Fibroblast of lung (primary cell): Measurements from ENCODE around the gene HSPA4. TPM values are rescaled to one million over a fixed set of nuclear protein-coding genes. Genes with fewer than 3 reads are reported as not detected.

Source experiments
- DNase-seq, 2 donors: peaks; one replicate each; pipeline versions ENCODE4 v3.0.0 to v3.0.0-alpha.2; 2010; ENCODE audit warnings: low read depth in 2 of 2
- H2AFZ ChIP-seq: 2 replicates; pipeline ENCODE4 v1.5.1; 2012; ENCODE audit warnings: low read length, control low read depth, inconsistent platforms
- H3K27ac ChIP-seq: 2 replicates; pipeline ENCODE4 v1.5.1; 2011; ENCODE audit warnings: low read length, control low read depth; ENCODE audit not compliant: insufficient read depth
- H3K27me3 ChIP-seq: 2 replicates; pipeline ENCODE4 v1.5.1; 2011; ENCODE audit warnings: mild to moderate bottlenecking, low read length; ENCODE audit not compliant: control insufficient read depth, insufficient read depth
- H3K36me3 ChIP-seq: 2 replicates; pipeline ENCODE4 v1.5.1; 2011; ENCODE audit warnings: low read length; ENCODE audit not compliant: control insufficient read depth, insufficient read depth
- H3K4me1 ChIP-seq: 2 replicates; pipeline ENCODE4 v1.5.1; 2011; ENCODE audit warnings: low read length; ENCODE audit not compliant: control insufficient read depth, insufficient read depth; ENCODE audit errors: extremely low read depth
- H3K4me2 ChIP-seq: 2 replicates; pipeline ENCODE4 v1.5.1; 2011; ENCODE audit warnings: low read length, control low read depth; ENCODE audit not compliant: insufficient read depth; ENCODE audit errors: extremely low read depth
- H3K4me3 ChIP-seq, 4 experiments: fragments of 200-600 bp in 1 of 4; sonication (generic) in 1 of 4; replicated peaks in 1 of 4; 2 replicates each; pipeline ENCODE4 v1.5.1; 2011 to 2016; ENCODE audit warnings: low read length in 4 of 4, low read depth in 3 of 4, mild to moderate bottlenecking in 3 of 4, control low read depth in 2 of 4, inconsistent platforms in 1 of 4, mixed read lengths in 1 of 4; ENCODE audit not compliant: insufficient read depth in 1 of 4; ENCODE audit errors: control extremely low read depth in 1 of 4
- H3K79me2 ChIP-seq: 2 replicates; pipeline ENCODE4 v1.5.1; 2012; ENCODE audit warnings: mild to moderate bottlenecking, low read length, inconsistent platforms; ENCODE audit not compliant: control insufficient read depth, insufficient read depth
- H3K9ac ChIP-seq: 2 replicates; pipeline ENCODE4 v1.5.1; 2011; ENCODE audit warnings: mild to moderate bottlenecking, low read length, control low read depth; ENCODE audit not compliant: insufficient read depth
- H3K9me3 ChIP-seq: 2 replicates; pipeline ENCODE4 v1.5.1; 2012; ENCODE audit warnings: low read depth, low read length; ENCODE audit not compliant: control insufficient read depth, insufficient read depth
- H4K20me1 ChIP-seq: 2 replicates; pipeline ENCODE4 v1.5.1; 2011; ENCODE audit warnings: low read length; ENCODE audit not compliant: control insufficient read depth, insufficient read depth; ENCODE audit errors: extremely low read depth
- CTCF ChIP-seq, 2 donors: IDR thresholded peaks in 1 of 2; conservative IDR thresholded peaks in 1 of 2; 1 replicate in 1 of 2; 2 replicates in 1 of 2; pipeline ENCODE4 v1.5.1; 2011 to 2012; ENCODE audit warnings: low read length in 2 of 2, control low read depth in 1 of 2, inconsistent platforms in 1 of 2, low read depth in 1 of 2, mild to moderate bottlenecking in 1 of 2
- EZH2 ChIP-seq: IDR thresholded peaks from 2 replicates; pipeline ENCODE4 v1.5.1; 2012; ENCODE audit warnings: low read length, control low read depth, mild to moderate bottlenecking; ENCODE audit errors: missing control alignments
- polyA plus RNA-seq, 2 donors: library from polyadenylated mRNA; depleted of rRNA in 1 of 2; stranded (reverse) in 1 of 2; unstranded in 1 of 2; fragments of >200 nt; gene quantifications; 2 replicates each; pipeline ENCODE4 v1.2.1, GENCODE V29; 2011 to 2012; ENCODE audit warnings: missing spikeins in 1 of 2
- total RNA-seq: library from RNA; depleted of rRNA; stranded (reverse); fragments of >200 nt; gene quantifications from 2 replicates; pipeline ENCODE4 v1.2.1, GENCODE V29; 2014

The HSPA4 gene
- total and polyA plus RNA-seq, 2 donors (not counting 1 experiment from before 2014, with no cell fraction given), result 89.1 to 108 TPM

- Histone ChIP-seq H3K27me3 (no peaks in the 10 kb centered on the region), H3K36me3 (no peaks in the 10 kb centered on the region), H3K79me2 (peaks cover 45% of the 10 kb centered on the region), H3K27ac (peak overlapping the region; percentile 99), H3K4me3 (peak overlapping the region; percentile 80 to 98 (median 84)), H3K4me1 (peaks cover 3% of the 10 kb centered on the region), H4K20me1 (peaks cover 2% of the 10 kb centered on the region), H3K4me2 (peak overlapping the region; percentile 99), H2AFZ (peak overlapping the region; percentile 79), H3K9me3 (no peaks in the 10 kb centered on the region), H3K9ac (peak overlapping the region; percentile 99)
- DNase-seq, result no peak
- TF ChIP-seq CTCF (conservative IDR thresholded peaks at IDR 0.05 in 1 of 2, IDR thresholded peaks at IDR 0.05 in 1 of 2; ENCODE audit: low read depth in 1 of 2, low read length in 2 of 2) (no peak), EZH2 (no peak)
Measured at GRCh38 chr5:133051061-133051541, 712 bp upstream of the HSPA4 start.

- peak overlapping the region; percentile 80 to 98 (median 84) for H3K4me3 ChIP-seq
- peak; percentile 52 to 56 for DNase-seq
- TF ChIP-seq CTCF (conservative IDR thresholded peaks at IDR 0.05 in 1 of 2, IDR thresholded peaks at IDR 0.05 in 1 of 2; ENCODE audit: low read depth in 1 of 2, low read length in 2 of 2) (no peak), EZH2 (no peak)
Measured at GRCh38 chr5:133052317-133053175, 733 bp downstream of the HSPA4 start.

GRCh38 chr5:133053448-133053847 is 1.6 kb downstream of the HSPA4 start:
- DNase-seq, result no peak
- Histone ChIP-seq H3K9me3 (no peaks in the 10 kb centered on the region), H3K9ac (no peak overlapping the region), H3K27ac (peak overlapping the region; percentile 99), H3K27me3 (no peaks in the 10 kb centered on the region), H3K4me3 (peak overlapping the region; percentile 80 to 98 (median 84)), H3K4me1 (peaks cover 3% of the 10 kb centered on the region), H4K20me1 (peaks cover 5% of the 10 kb centered on the region), H3K36me3 (no peaks in the 10 kb centered on the region), H3K79me2 (peaks cover 69% of the 10 kb centered on the region), H2AFZ (no peak overlapping the region), H3K4me2 (peak overlapping the region; percentile 53)
- no peak for TF ChIP-seq CTCF (conservative IDR thresholded peaks at IDR 0.05 in 1 of 2, IDR thresholded peaks at IDR 0.05 in 1 of 2; ENCODE audit: low read depth in 1 of 2, low read length in 2 of 2)

More at GRCh38 chr5:133052317-133053175, 733 bp downstream of the HSPA4 start:
- Histone ChIP-seq H3K4me2 (peak overlapping the region; percentile 56), H4K20me1 (peaks cover 2% of the 10 kb centered on the region), H3K36me3 (no peaks in the 10 kb centered on the region), H3K9me3 (no peaks in the 10 kb centered on the region), H3K27ac (peak overlapping the region; percentile 99), H3K4me1 (peaks cover 3% of the 10 kb centered on the region), H3K27me3 (no peaks in the 10 kb centered on the region), H3K79me2 (peaks cover 60% of the 10 kb centered on the region), H3K9ac (peak overlapping the region; percentile 99), H2AFZ (peak overlapping the region; percentile 70)
